Nasal cavity respiratory epithelium epithelial cell of viscerocranial mucosa (primary cell): Measurements from ENCODE around the gene KHDC3L. TPM values are rescaled to one million over a fixed set of nuclear protein-coding genes. Genes with fewer than 3 reads are reported as not detected.

ENCODE experiments used
- total RNA-seq: library from RNA; depleted of rRNA; stranded (reverse); fragments of >200 nt; gene quantifications from 2 replicates; pipeline ENCODE4 v1.2.3, GENCODE V29; 2014

KHDC3L gene, protein sequence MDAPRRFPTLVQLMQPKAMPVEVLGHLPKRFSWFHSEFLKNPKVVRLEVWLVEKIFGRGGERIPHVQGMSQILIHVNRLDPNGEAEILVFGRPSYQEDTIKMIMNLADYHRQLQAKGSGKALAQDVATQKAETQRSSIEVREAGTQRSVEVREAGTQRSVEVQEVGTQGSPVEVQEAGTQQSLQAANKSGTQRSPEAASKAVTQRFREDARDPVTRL
- total RNA-seq: not detected in 2 replicates

DNA sequence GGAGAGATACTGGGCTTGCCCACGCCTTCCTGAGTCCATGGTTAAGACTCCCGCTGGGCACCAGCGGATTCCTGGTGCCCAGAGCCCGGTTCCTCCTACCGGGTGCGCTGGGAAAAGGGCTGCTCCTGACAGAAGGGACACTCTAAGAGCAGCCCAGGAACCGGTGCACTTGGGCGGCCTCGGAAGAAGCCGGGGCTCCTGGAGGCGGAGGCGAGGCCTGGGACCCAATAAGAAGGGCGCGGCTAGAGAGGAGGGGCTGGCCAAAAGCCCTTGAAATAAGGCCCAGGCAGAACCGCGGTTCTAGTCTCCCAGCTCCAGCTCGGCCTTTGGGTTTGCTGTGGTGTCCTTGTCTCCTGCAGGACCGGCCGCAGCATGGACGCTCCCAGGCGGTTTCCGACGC is at the start of gene KHDC3L:
TSS of gene KHDC3L (plus strand) at position 301 of the 400 bp plus-strand sequence. CDS start at position 373, 72 bp downstream.

DNA sequence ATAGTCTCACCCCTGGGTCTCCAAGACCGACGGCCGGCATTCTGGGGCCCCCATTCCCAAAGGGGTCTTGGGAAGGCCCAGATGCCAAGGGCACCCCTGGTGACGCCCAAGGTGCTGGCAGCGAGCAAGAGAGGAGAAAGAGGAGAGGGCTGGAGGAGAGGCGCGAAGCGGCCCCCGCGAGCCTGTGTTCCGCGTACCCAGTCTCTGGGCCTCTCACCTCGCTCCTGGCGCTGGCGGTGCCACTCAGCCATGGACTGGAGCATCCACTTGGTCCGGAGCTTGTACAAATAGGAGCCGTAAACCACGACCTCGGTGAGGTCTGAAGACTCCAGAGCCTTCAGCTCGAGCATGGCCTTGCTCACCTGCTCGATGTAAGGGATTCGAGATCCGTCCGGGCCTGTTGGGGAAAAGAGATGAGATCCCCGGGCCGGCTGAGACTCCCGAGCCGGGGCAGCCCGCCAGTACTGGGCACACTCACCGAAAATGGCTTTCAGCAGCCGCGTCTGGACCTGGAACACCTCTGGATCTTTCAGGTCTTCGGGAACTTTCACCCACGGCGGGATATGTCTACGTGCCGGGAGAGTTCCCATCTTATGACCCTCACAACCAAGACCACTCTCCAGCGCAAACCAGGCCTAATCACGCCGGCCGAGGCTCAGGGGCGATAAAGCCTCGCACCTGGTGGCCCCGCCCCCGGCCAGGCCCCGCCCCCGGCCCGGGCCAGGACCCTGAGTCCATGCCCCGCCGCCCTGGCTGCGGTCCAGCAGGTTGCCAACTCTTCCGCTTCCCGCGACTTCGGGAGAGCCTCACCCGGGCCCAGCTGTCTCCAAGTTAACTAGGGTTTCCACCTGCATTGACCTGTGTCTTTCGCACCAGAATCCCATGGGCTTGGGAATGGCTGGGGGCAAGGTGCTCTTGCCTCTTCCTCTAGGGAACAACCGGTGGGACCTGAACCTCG is 8.5 kb upstream of the KHDC3L start, which contains the start of gene DPPA5:
TSS of gene DPPA5 (minus strand) at position 641 of the 958 bp plus-strand sequence. CDS start at position 590, 51 bp downstream.

DNA sequence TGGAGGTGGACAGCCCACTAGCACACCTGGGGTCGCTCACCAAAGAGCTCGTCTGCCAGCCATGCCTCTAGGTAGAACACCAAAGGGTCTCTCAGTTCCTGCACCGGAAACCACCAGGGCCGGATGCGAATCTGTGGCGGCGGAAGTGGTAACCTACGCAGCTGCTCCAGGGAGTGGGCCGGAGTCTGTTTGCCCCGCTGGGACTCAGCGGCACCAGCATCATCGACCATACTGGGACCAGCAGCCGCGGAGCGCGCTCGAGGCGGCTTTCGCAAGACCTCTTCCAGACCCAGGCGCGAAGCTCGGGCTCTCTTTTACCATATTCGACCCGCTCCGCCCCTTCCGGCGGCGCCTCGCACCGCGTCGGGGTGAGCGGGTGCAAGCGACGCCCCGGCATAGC is 7.1 kb downstream of the KHDC3L start, which contains the start of gene OOEP:
TSS of gene OOEP (minus strand) at position 335 of the 400 bp plus-strand sequence. CDS start at position 230, 105 bp downstream.

DNA sequence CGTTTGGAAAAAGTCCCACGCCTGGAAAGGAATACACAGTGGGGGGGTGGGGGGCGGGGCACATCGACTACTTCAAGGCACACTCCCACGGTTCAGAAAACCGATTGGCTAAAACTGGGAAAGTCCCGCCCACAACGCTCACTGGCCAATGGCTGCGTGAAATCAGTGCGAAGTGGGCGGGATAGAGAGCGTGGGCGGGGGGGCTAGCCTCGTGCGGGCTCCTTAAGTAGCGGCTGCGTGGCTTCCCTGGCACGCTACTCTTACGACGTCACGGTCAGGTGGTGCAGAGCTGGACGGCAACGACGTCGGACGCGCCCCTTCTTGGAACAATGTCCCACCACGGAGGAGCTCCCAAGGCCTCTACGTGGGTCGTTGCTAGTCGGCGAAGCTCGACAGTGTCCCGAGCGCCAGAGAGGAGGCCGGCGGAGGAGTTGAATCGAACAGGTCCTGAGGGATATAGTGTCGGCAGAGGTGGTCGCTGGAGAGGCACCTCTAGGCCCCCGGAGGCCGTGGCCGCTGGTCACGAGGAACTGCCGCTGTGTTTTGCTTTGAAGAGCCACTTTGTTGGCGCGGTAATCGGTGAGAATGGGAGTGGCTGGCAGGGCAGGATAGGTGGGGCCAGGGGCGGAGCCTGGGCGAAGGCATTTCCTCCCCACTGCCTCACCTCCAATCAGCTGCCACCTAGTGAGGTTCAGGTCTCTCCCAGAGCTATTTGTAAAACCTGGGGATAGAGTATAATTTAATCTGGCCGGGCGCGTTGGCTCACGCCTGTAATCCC is 32.3 kb downstream of the KHDC3L start, which contains the start of gene DDX43:
TSS of gene DDX43 (plus strand) at position 252 of the 778 bp plus-strand sequence. CDS start at position 330, 78 bp downstream.

Other genes with a start within 250 kb of the KHDC3L start
- gene KHDC1L, start 137.2 kb upstream of the KHDC3L start, total RNA-seq: not detected in 2 replicates
- gene KHDC1, start 99.5 kb upstream of the KHDC3L start, total RNA-seq: 0.68 and 1.7 TPM in 2 replicates
- not detected in 2 replicates for gene DPPA5, start 8.4 kb upstream of the KHDC3L start, total RNA-seq
- 0.14 TPM in 1 of 2 replicates, not detected in the other for gene OOEP, start 7.2 kb downstream of the KHDC3L start, total RNA-seq
- 0.34 and 1.00 TPM in 2 replicates for gene DDX43, start 32.2 kb downstream of the KHDC3L start, total RNA-seq
- gene CGAS, start 89.6 kb downstream of the KHDC3L start, total RNA-seq: 5.6 and 11.3 TPM in 2 replicates
- gene MTO1, start 99.1 kb downstream of the KHDC3L start, total RNA-seq: 39.0 and 66.6 TPM in 2 replicates
- 27,669 and 43,167 TPM in 2 replicates for gene EEF1A1, start 158.4 kb downstream of the KHDC3L start, total RNA-seq